Mononuclear cell (primary cell): ENCODE data around the gene SH3RF2. TPM values are rescaled to one million over a fixed set of nuclear protein-coding genes. Genes with fewer than 3 reads are reported as not detected.
"Not testable (repeated sequence)": the region's sequence is repeated elsewhere in the genome, so short reads cannot be mapped to it uniquely, and the experiment has no call there.

ENCODE experiments used
- H3K27me3 ChIP-seq: 2 replicates; pipeline ENCODE4 v1.6.0; 2011; ENCODE audit warnings: low read length, control low read depth; ENCODE audit not compliant: insufficient read depth
- H3K4me1 ChIP-seq: 2 replicates; pipeline ENCODE4 v1.5.1; 2011; ENCODE audit warnings: mild to moderate bottlenecking, low read length, control low read depth; ENCODE audit not compliant: insufficient read depth
- H3K4me3 ChIP-seq: 2 replicates; pipeline ENCODE4 v1.5.1; 2011; ENCODE audit warnings: mild to moderate bottlenecking, low read length, moderate library complexity
- H3K9me3 ChIP-seq: 2 replicates; pipeline ENCODE4 v1.5.1; 2011; ENCODE audit warnings: low read depth, mild to moderate bottlenecking, control low read depth, low read length
- total RNA-seq: library from RNA; depleted of rRNA; stranded (reverse); fragments of >200 nt; gene quantifications from one replicate; pipeline ENCODE4 v1.2.3, GENCODE V29; 2012

SH3RF2 gene
- total RNA-seq, 1 donor: 0.31 TPM

GRCh38 chr5:146088098-146088497 is 151.7 kb downstream of the SH3RF2 start:
- no peaks in the 10 kb centered on the region for H3K9me3 ChIP-seq
- H3K4me1 ChIP-seq: no peaks in the 10 kb centered on the region
- no peak overlapping the region for H3K4me3 ChIP-seq
- H3K27me3 ChIP-seq: no peaks in the 10 kb centered on the region

GRCh38 chr5:146089287-146089686 is 152.9 kb downstream of the SH3RF2 start:
- Histone ChIP-seq H3K4me1 (no peaks in the 10 kb centered on the region), H3K4me3 (no peak overlapping the region), H3K27me3 (no peaks in the 10 kb centered on the region)

GRCh38 chr5:146091881-146092280 is 155.5 kb downstream of the SH3RF2 start:
- Histone ChIP-seq H3K27me3 (no peaks in the 10 kb centered on the region), H3K9me3 (no peaks in the 10 kb centered on the region), H3K4me3 (no peak overlapping the region), H3K4me1 (no peaks in the 10 kb centered on the region)

More at GRCh38 chr5:146089287-146089686, 152.9 kb downstream of the SH3RF2 start:
- no peaks in the 10 kb centered on the region for H3K9me3 ChIP-seq

GRCh38 chr5:146098047-146098446 is 161.7 kb downstream of the SH3RF2 start:
- Histone ChIP-seq H3K4me3 (no peak overlapping the region), H3K9me3 (no peaks in the 10 kb centered on the region), H3K4me1 (no peaks in the 10 kb centered on the region), H3K27me3 (no peaks in the 10 kb centered on the region)

- H3K4me3 ChIP-seq: no peak overlapping the region
These were observed 165.3 kb downstream of the SH3RF2 start for GRCh38 chr5:146101646-146102045.

GRCh38 chr5:146103594-146103993 is 167.2 kb downstream of the SH3RF2 start:
- Histone ChIP-seq H3K4me3 (no peak overlapping the region), H3K9me3 (no peaks in the 10 kb centered on the region), H3K4me1 (no peaks in the 10 kb centered on the region), H3K27me3 (no peaks in the 10 kb centered on the region)

More at GRCh38 chr5:146101646-146102045, 165.3 kb downstream of the SH3RF2 start:
- no peaks in the 10 kb centered on the region for H3K27me3 ChIP-seq
- H3K4me1 ChIP-seq: no peaks in the 10 kb centered on the region
- H3K9me3 ChIP-seq: no peaks in the 10 kb centered on the region

- Histone ChIP-seq H3K9me3 (no peaks in the 10 kb centered on the region), H3K4me3 (no peak within 1 kb of the TSS), H3K27me3 (no peaks in the 10 kb centered on the region), H3K4me1 (no peaks in the 10 kb centered on the region)
These were observed 169.1 kb downstream of the SH3RF2 start, which contains the start of gene PLAC8L1 for GRCh38 chr5:146105477-146105876. PLAC8L1 (minus strand) TSS chr5:146105577; CDS start chr5:146104311, 1,266 bp downstream.

- no peaks in the 10 kb centered on the region for H3K4me1 ChIP-seq
- no peak overlapping the region for H3K4me3 ChIP-seq
- no peaks in the 10 kb centered on the region for H3K27me3 ChIP-seq
- no peaks in the 10 kb centered on the region for H3K9me3 ChIP-seq
These were observed 171.5 kb downstream of the SH3RF2 start for GRCh38 chr5:146107901-146108300.

- not testable (repeated sequence) for H3K4me3 ChIP-seq, H3K4me1 ChIP-seq, H3K27me3 ChIP-seq, H3K9me3 ChIP-seq
These were observed 172.5 kb downstream of the SH3RF2 start for GRCh38 chr5:146108870-146109269.

GRCh38 chr5:146109379-146109778 is 173.0 kb downstream of the SH3RF2 start:
- no peak overlapping the region for H3K4me3 ChIP-seq
- H3K9me3 ChIP-seq: no peaks in the 10 kb centered on the region
- H3K27me3 ChIP-seq: no peaks in the 10 kb centered on the region
- no peaks in the 10 kb centered on the region for H3K4me1 ChIP-seq

GRCh38 chr5:146111409-146111808 is 175.0 kb downstream of the SH3RF2 start:
- Histone ChIP-seq H3K9me3 (no peaks in the 10 kb centered on the region), H3K4me1 (no peaks in the 10 kb centered on the region), H3K4me3 (no peak overlapping the region), H3K27me3 (no peaks in the 10 kb centered on the region)

GRCh38 chr5:146112476-146112875 is 176.1 kb downstream of the SH3RF2 start:
- Histone ChIP-seq H3K4me3 (no peak overlapping the region), H3K27me3 (no peaks in the 10 kb centered on the region), H3K9me3 (no peaks in the 10 kb centered on the region), H3K4me1 (no peaks in the 10 kb centered on the region)

Other genes with a start within 250 kb of the SH3RF2 start
- 1.7 TPM for gene PRELID2, start 101.2 kb upstream of the SH3RF2 start, total RNA-seq
- not detected for gene GRXCR2, start 63.6 kb upstream of the SH3RF2 start, total RNA-seq
- not detected for gene PLAC8L1, start 169.0 kb downstream of the SH3RF2 start, total RNA-seq
- gene LARS1, start 246.1 kb downstream of the SH3RF2 start, total RNA-seq: 20.4 TPM